GM19099 (cell line): ENCODE data around the gene TBC1D5.

Source experiments
- POLR2A ChIP-seq: IDR thresholded peaks from 3 replicates; pipeline ENCODE4 v1.6.1; 2011; ENCODE audit warnings: low read depth; ENCODE audit not compliant: insufficient read length; ENCODE audit errors: extremely low read depth

The TBC1D5 gene

DNA sequence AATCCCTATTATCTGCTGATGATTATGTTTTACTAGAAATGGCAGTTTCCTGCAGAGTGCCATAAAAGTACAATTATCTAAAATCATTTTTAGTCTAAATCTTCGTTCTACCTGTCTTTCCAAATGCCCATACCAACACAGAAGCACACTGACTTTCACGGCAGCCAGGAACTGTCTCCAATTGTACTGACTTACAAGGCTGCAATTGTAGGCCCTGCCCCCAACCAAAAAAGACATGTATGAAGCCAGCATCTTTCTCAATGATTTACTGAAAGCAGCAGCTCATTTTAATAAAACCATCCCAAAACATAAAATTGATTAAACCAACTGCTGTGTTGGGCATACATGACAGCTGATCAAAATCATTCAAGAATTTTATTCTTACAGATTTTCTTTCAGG is 119.0 kb downstream of the TBC1D5 start:
- no peak for TF ChIP-seq POLR2A

- no peak for TF ChIP-seq POLR2A
Measured at GRCh38 chr3:17619968-17620367, 122.5 kb downstream of the TBC1D5 start.

DNA sequence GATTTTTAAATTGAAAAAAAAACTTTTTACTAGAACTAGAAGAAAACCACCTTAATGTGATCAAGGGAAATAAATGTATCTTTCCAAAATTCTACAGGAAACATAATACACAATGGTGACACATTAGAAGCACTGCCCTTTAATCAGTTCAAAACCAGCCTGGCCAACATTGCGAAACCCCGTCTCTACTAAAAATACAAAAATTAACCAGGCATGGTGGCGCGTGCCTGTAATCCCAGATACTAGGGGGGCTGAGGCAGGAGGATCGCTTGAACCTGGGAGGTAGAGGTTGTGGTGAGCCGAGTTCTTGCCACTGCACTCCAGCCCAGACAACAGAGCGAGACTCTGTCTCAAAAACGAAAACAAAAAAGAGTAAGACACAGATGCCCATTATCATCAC is 134.5 kb downstream of the TBC1D5 start:
- TF ChIP-seq POLR2A = no peak

GRCh38 chr3:17605934-17606333 is 136.5 kb downstream of the TBC1D5 start:
- no peak for TF ChIP-seq POLR2A

DNA sequence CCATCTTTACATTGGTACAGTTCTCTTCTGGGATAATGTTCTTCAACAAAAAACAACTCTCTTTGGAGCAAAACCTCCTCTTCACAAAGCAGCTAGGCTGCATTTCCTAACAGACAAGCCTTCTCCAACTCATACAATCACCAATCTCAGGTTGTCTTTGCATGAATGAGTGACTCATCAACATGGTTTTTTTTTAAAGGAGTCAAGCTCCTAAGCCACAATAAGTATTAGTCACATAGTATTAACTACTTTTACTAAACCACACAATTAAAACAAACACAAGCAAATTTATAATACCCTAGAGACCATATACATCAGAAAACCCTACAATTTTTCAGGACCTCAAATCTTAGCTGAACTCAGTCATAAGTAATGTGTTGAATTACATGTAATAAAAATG is 137.4 kb downstream of the TBC1D5 start:
- no peak for TF ChIP-seq POLR2A

GRCh38 chr3:17602126-17602525 is 140.3 kb downstream of the TBC1D5 start:
- no peak for TF ChIP-seq POLR2A

DNA sequence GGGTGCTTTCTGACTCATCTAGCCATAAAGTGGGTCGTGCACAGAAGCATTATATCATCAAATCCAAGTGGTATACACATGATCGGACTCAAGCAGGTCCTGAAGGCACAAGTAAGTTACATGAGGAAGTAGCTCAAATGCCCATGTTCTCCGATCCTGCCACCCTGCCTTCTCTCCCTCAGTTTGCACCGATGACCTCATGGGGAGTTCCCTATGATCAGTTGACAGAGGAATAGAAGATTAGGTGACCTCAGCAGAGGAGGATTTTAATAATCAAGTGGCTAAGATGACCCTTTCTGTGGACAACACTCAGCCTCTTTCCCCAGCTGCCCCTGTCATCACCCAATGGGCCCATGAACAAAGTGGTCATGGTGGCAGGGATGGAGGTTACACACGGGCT is 149.5 kb downstream of the TBC1D5 start:
- no peak for TF ChIP-seq POLR2A

- no peak for TF ChIP-seq POLR2A
Measured at GRCh38 chr3:17590465-17590864, 152.0 kb downstream of the TBC1D5 start.

GRCh38 chr3:17589888-17590287 is 152.5 kb downstream of the TBC1D5 start:
- TF ChIP-seq POLR2A = no peak

GRCh38 chr3:17588422-17588821 is 154.0 kb downstream of the TBC1D5 start:
- TF ChIP-seq POLR2A = no peak

DNA sequence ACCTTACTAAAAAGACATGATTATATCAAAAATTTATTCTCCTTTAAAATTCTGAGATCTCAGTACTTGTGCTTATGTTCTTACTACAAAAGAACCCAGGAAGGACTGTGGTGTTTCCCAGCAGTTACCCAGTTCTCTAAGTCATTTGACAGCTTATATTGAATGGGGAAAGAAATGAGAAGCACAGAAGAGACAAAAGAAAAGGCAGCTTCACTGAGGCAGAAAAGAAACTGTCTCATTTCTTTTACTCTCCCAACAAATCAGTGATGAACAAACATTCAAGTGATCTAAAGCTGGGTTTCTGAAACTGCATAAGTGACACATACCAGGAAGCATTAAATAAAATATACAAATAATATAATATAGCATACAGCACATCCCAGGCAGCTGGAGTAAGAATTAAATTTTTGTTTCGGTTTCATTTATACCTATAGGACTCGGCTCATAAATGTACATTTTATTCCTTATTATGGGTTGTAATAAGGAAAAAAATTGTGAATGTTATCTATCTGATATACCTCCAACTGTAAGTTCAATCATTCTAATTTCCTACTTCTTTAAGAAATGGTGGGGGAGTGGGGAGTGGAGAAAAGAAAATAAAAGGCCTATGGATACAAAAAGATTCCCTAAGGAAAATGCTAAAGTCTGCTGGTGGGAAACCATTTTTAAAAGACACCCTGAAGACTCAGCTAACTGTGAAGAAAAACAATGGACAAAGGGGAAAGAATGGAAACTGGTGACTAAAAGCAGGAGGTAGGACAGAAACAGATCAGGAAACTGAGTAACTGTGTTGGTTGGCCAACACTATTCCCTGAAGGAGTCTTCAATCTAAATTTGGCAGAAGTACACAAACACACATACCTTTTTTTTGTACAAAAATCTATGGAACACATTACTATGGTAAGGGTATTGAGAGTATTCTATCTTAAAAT is 156.8 kb downstream of the TBC1D5 start:
- TF ChIP-seq POLR2A = no peak

- no peak for TF ChIP-seq POLR2A
Measured at GRCh38 chr3:17584066-17584465, 158.4 kb downstream of the TBC1D5 start.

GRCh38 chr3:17583530-17583929 is 158.9 kb downstream of the TBC1D5 start:
- TF ChIP-seq POLR2A = no peak

- no peak for TF ChIP-seq POLR2A
Measured at GRCh38 chr3:17581421-17582080, 160.9 kb downstream of the TBC1D5 start.

DNA sequence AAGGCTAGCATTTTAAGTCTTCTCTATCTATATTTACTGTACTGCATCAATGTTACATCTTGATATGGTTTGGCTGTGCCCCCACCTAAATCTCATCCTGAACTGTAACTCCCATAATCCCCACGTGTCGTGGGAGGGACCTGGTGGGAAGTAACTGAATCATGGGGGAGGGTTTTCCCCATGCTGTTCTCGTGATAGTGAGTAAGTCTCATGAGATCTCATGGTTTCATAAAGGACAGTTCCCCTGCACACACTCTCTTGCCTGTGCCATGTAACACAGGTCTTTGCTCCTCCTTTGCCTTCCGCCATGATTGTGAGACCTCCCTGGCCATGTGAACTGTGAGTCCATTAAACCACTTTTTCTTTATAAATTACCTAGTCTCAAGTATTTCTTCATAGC is 161.5 kb downstream of the TBC1D5 start:
- TF ChIP-seq POLR2A = no peak

DNA sequence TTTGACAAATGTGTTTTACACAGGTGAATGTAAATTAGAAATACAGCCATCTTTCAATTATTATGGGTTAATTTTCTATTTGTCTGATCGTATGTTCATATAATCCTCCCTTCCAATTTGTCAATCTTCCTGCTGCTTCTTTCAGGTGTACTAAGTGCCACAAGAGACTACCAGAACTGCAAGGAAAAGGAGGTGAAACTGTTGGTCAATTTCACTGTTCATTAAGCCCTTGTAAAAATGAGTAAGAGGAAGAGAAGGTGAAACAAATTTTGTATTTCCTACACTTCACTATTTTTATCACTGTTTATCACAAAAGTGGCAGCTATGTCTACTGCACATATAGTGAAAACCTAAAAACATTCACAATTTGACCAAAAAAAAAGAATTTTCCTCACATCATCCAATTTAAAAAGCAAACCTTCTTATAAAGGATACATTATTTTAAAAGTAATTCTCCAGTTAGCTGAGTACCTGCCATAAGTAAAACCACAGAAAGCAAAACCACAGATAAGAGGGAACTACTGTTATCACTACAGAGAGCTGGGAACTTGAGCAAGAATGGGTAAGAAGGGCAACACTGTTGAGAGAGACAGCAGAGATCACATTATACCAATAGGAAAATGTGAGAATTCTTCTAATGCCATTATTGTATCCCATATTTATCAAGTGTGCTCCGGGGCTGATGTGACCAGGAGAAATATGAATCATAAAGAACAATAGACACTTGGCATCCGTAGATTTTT is 163.0 kb downstream of the TBC1D5 start:
- TF ChIP-seq POLR2A = no peak

GRCh38 chr3:17577796-17578520 is 164.5 kb downstream of the TBC1D5 start:
- no peak for TF ChIP-seq POLR2A
